ENCODE measurements around the gene SLC46A3. TPM values are rescaled to one million over a fixed set of nuclear protein-coding genes. Genes with fewer than 3 reads are reported as not detected.
"Not testable (repeated sequence)": the region's sequence is repeated elsewhere in the genome, so short reads cannot be mapped to it uniquely, and the experiment has no call there.

The SLC46A3 gene
- total RNA-seq, 1 experiment from 2014 or later: 4.9 TPM

DNA sequence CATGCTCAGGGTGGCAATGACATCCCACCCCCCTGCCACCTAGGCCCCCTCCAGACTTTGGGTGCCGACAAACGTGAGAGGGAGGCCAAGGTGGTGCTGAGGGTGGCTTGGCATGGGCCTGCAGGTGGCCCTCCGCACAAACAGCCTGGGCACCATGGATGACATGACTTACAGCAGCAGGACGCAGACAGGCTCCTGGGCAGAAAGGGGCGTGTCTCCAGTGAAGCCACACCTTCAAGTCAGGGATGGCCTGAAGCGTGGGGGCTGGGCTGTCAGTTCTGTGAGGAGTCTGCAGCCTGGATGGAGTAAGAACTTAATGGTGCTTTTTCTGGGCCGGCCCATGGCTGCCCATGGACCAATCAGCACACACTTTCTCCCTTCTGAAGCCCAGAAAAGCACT lies 34.5 kb downstream of the SLC46A3 start:
- no peak for DNase-seq (ENCODE audit: low read depth)

- not testable (repeated sequence) for DNase-seq (ENCODE audit: low read depth)
These were observed 35.6 kb downstream of the SLC46A3 start for GRCh38 chr13:28683169-28683568.

DNA sequence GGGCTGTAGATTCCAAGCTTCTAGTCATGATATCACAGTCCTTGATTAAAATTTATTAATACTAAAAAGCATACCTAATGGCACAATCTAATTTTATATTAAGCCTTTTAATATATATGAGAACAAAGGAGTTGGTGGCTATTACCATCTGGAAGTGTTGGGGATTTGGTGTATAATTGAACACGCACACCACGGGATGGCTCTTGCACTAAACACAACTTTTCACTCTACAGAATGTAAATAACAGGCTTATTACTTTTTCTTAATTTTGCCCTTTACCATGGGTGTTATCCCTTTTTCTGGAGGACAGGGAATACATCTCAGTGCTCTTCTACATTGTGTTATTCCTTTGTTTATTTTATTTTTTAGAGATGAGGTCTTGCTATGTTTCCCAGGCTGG lies 38.2 kb downstream of the SLC46A3 start:
- DNase-seq (ENCODE audit: low read depth): no peak

DNA sequence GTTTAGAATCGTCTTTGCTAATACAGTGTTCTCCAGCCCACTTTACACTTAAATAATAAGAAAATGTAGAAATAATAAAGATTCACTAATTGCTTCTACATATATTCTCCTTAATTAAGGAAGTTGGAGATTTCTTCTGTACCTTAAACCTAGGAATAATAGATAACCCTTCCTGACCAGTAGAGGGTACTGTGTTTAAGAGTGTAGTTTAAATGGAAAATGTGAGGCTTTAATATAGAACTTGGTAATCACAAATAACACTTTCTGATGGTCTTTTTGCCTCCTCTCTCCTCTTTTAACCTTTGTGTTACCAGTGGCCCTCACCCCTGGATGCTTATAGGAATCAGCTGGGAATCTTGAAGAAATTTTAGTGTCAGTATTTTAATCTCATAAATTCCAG lies 39.1 kb downstream of the SLC46A3 start:
- no peak for DNase-seq (ENCODE audit: low read depth)

GRCh38 chr13:28678809-28679208 lies 40.0 kb downstream of the SLC46A3 start:
- no peak for DNase-seq (ENCODE audit: low read depth)

DNA sequence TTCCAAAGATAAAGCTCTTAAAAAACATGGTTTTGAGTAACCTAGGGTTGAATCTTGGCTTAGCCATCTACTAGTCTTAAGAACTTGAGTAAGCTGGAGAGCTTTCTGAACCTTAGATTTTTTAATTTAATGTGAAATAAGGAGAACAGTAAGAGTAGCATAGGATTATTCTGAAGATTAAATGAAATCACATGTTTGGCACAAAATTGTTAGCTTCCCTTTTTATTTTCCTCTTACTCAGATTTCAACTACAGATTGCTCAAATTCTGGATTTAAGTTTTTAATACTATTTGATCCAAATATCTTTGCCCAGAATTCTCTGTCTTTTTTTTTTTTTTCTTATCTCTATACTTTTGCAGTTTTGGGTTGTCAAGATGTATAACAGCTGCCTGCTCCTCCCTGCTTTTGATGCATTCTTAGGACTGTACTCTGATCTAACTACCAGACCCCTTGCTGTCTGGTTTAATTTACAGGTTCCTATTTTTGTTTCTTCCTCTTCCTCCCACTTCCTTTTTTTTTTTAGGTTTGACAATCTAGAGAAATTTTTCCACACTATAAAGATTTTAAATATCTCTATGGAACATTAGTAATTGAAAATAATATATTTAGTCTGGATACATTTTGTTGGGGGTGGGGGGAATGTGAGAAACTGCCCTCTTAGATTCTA lies 47.5 kb downstream of the SLC46A3 start:
- no peak for DNase-seq (ENCODE audit: low read depth)

DNA sequence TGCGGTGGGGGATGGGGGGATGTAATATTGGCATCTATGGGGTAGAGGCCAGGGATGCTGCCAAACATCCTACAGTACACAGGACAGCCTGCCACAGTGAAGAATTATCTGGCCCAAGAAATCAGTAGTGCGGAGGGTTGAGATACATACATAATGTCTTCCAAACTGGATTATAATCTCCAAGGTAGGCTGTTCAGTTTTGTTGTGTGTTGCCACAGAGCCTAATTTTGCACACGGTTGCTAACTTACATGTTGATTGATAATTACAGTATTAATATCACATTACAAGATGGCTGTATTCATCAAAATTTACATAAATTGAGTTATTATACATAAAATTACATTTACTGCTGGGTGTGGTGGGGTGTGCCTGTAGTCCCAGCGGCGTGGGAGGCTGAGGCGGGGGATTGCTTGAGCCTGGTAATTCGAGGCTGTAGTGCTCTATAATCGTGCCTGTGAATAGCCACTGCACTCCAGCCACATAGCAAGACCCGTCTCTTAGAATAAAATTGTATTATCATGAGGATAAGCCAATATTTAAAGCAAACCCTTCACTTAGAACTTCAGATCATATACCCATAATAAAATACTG lies 51.8 kb downstream of the SLC46A3 start:
- no peak for DNase-seq (ENCODE audit: low read depth)

DNA sequence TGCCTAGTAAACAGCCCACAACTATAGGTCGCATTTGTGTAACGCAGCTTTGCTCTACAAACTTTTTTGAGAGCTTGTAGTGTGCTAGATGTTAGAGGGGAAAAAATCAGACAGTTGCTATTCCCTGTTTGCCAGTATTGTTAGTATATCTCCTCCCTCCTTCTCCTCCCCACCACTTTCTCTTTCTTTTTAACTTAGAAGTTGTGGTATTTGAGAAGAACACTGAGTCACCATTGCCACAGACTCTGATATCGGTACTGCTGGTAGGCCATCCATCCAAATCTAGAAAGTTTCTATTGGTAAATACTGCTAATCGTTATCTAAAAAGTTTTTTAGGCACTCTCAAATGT lies 59.2 kb downstream of the SLC46A3 start:
- DNase-seq (ENCODE audit: low read depth): peak; percentile 47

GRCh38 chr13:28658796-28659620 lies 59.8 kb downstream of the SLC46A3 start, which contains the start of gene POMP:
Gene POMP, plus strand, starts transcription at chr13:28659130. Its CDS starts 55 bp downstream, at chr13:28659185.
- DNase-seq (ENCODE audit: low read depth): peak; percentile 93

GRCh38 chr13:28658539-28658795 lies 60.3 kb downstream of the SLC46A3 start:
- no peak for DNase-seq (ENCODE audit: low read depth)

DNA sequence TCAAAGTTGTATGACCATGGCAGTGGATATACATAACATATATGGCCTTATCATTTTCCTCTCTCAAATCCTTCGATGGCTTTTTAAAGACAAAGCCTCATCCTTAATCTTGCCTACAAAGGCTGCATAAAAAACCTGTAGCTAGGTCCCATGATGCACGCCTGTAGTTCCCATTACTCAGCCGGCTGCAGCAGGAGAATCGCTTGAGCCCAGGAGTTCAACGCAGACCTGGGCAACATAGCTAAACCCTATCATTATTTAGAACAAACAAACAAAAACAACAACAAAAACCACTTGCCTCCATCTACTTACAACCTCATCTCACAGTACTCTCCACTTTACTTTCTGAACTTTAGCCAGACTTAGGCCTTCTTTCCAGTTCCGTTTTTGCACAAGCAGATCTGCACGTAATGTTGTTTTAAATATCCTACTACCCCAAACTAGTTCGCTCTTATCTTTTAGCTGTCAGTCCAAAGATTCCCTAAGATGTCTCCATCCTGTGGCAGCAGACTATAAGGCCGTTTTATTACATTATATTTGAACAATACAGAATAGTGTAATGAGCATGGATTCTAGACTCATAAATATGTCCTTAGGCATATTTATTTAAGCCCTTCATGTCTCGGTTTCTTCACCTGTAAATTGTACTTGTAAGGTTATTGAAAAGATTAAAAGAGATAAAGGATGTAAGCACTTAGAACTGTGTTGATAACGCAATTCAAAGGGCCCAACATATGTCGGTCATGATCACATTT lies 60.8 kb downstream of the SLC46A3 start:
- DNase-seq (ENCODE audit: low read depth): peak; percentile 42

GRCh38 chr13:28655561-28655960 lies 63.2 kb downstream of the SLC46A3 start:
- peak; percentile 16 for DNase-seq (ENCODE audit: low read depth)

DNA sequence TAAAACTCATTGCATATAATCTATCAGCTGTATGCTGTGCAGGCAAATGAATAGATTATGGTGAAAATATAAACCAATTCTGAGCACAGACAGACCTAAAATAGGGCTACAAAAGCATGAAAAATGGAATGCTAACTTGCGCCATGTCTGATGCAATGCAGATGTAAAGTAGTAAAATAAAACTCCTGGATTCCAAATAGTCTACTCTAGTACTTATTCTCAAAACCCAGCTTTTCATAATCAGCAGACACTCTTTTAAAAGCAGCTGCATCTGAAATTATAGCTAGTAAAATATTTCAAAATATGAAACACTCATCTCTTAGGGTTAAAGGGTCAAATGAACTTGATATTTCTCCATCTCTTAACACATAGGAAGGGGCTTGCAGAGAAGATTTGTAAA lies 64.5 kb downstream of the SLC46A3 start:
- DNase-seq (ENCODE audit: low read depth): no peak

GRCh38 chr13:28653111-28653510 lies 65.7 kb downstream of the SLC46A3 start:
- DNase-seq (ENCODE audit: low read depth): no peak

DNA sequence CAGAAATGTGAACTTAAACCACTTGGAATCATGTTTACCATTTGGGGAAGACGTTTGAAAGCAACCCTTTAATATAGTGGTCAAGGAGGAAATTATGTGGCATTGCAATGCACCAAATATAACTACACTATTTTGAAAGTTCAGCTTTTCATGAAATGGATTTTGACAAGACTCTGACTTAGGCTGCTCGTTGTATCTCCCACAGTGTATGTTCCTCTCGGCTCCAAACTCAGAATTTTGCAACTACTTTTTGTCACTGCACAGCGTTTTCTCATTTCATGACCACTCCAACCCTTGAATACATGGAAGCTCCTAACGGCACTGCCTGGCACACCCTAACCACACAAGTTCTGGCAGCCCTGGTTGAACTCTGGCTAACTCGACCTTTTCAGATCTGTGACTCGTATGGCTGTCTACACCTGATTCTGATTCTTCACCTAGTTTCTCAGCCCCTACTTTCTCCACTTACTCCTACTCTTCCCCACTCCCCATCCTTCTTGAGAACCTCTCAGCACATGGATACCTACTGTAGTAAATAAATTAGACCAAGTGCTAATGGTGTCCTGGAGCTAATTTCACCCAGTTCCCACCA lies 66.9 kb downstream of the SLC46A3 start:
- DNase-seq (ENCODE audit: low read depth): no peak

DNA sequence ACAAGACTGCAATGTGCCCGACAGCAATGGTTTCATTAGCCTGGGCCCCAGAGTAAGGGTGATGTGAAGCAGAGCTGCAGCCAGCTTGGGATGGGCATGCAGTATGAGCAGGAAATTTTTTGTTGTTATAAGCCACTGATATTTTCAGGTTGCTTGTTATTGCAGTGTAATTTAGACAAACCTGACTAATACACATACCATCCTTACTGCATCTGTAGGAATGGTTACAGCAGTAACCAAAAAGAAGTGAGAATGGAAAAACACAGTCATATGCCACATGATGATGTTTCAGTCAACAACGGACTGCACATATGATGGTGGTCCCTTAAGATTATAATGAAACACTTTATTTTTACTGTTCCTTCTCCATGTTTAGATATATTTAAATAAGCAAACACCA lies 68.5 kb downstream of the SLC46A3 start:
- DNase-seq (ENCODE audit: low read depth): no peak

Small RNAs within 50 kb of the gene (small RNA-seq; reads per million reads assigned to genes)
- gene RNU6-53P: not detected

Other genes with a start within 250 kb of the SLC46A3 start
- 2.3 and 3.3 TPM in 2 replicates for gene FLT1, start 223.8 kb downstream of the SLC46A3 start, total RNA-seq (2014; rRNA removed; shearing (Covaris generic))
- gene POMP, start 59.8 kb downstream of the SLC46A3 start, total RNA-seq (2014; rRNA removed; shearing (Covaris generic)): 163 and 172 TPM in 2 replicates
- under 0.01 and 0.19 TPM in 2 replicates for gene MTUS2, start 101.4 kb upstream of the SLC46A3 start, total RNA-seq (2014; rRNA removed; shearing (Covaris generic))

All from HT1080 (cell line).